HG02571 (cell line): ENCODE results near the gene TRIP13.
"Not testable (repeated sequence)": the region's sequence is repeated elsewhere in the genome, so short reads cannot be mapped to it uniquely, and the experiment has no call there.

ENCODE experiments used
- ATAC-seq: cut with Tn5 transposase; IDR thresholded peaks from one replicate; pipeline ENCODE4 v1.9.1; 2021; ENCODE audit warnings: mild to moderate bottlenecking, moderate library complexity; ENCODE audit not compliant: unreplicated experiment

TRIP13 gene

DNA sequence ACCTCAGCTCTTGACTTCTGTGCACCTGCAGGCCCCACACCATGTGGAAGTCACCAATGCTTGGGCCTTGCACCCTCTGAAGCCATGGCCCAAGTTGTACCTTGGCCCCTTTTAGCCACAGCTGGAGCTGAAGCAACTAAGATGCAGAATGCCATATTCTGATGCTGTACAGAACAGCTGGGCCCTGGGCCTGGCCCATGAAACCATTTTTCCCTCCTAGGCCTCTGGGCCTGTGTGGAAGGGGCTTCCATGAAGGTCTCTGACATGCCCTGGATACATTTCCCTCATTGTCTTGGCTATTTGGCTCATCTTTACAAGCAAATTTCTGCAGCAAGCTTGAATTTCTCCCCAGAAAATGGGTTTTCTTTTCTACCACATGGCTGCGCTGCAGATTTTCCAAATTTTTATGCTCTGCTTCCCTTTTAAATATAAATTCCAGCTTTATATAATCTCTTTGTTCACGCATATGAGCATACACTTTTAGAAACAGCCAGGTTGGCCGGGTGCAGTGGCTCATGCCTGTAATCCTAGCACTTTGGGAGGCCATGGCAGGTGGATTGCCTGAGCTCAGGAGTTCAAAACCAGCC, 41.8 kb downstream of the TRIP13 start:
- ATAC-seq = not testable (repeated sequence)

GRCh38 chr5:935510-936084, 42.9 kb downstream of the TRIP13 start:
- ATAC-seq = no peak

GRCh38 chr5:936149-937144, 43.8 kb downstream of the TRIP13 start:
- no peak for ATAC-seq

GRCh38 chr5:937151-937924, 44.7 kb downstream of the TRIP13 start:
- ATAC-seq = no peak

GRCh38 chr5:939368-939767, 46.7 kb downstream of the TRIP13 start:
- ATAC-seq = no peak

DNA sequence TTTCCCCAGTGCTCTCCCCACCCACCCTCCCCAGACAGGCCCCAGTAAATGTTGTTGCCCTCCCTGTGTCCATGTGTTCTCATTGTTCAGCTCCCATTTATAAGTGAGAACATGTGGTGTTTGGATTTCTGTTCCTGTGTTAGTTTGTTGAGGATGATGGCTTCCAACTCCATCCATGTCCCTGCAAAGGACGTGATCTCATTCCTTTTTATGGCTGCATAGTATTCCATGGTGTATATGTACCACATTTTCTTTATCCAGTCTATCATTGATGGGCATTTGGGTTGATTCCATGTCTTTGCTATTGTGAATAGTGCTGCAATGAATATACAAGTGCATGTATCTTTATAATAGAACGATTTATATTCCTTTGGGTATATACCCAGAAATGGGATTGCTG, 48.1 kb downstream of the TRIP13 start:
- ATAC-seq = not testable (repeated sequence)

DNA sequence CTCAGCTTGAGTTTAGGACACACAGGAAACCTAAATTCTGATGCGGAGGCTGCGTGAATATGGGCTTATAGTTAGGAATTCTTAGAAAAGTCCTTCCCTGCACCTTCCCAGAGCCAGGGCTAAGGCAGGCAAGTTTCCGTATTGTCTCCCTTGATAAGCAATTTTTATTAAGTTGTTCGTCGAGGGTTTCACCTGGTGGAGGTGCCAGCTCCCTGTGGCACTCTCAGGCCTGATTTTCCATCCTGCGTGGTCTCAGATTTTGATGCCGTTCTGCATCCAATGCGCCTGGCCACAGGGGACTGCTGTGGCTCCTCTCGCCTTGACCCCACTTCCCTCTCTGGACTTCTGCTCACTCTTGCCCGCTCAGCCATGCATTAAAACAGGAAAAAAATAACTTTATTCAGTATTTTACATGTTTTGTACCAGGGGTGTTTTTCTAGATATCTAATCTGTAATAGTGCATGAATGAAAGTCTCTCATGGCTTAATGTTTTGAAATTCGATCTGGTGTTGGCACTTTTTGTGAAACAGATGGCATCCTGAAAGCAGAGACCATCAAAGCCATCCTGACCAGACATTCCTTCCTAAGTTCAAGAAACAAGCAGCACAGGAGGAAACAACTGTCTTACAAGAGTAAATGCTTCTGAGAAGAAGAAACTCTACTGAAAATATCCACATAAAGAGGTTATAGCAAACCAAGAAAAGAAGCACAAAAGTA, 50.7 kb downstream of the TRIP13 start:
- no peak for ATAC-seq

DNA sequence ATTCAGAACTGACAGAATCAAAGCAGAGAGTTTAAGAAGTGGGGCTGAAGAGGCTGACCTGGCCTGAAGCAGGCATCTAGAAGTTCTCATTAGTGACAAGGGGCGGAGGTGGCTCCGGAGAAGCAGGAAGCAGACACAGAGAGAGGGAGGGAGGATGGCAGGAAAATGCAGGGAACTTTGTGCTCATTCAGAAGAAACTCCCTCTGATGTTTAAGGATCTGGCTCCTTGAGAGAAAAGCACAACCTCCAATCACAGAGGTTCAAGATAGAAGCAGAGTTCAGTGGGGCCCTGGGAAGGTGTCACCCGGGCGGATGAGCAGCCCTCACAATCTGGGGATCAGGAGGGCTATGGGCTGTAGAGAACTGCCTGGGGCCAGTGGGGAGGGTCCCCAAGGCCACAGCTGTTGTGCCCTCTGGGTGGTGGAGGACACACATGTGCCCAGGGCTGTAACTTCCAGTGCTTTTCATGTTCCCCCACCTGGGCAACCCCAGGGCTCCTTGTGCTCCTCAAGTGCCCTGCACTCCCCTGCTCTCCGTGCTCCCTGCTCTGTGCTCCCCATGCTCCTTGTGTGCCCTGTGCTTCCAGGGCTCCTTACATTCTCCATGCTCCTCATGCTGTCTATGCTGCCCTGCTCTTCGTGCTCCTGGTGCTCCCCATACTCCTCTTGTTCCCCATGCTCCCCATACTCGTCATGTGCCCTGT, 51.4 kb downstream of the TRIP13 start:
- ATAC-seq = no peak

DNA sequence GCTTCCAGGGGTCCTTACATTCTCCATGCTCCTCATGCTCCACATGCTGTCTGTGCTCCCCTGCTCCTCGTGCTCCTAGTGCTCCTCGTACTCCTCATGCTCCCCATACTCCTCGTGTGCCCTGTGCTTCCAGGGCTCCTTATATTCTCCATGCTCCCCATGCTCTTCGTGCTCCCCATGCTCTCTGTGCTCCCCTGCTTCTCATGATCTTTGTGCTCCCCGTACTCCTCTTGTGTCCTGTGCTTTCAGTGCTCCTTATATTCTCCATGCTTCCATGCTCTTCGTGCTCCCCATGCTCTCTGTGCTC, 51.9 kb downstream of the TRIP13 start:
- no peak for ATAC-seq

GRCh38 chr5:944992-945685, 52.5 kb downstream of the TRIP13 start:
- no peak for ATAC-seq

DNA sequence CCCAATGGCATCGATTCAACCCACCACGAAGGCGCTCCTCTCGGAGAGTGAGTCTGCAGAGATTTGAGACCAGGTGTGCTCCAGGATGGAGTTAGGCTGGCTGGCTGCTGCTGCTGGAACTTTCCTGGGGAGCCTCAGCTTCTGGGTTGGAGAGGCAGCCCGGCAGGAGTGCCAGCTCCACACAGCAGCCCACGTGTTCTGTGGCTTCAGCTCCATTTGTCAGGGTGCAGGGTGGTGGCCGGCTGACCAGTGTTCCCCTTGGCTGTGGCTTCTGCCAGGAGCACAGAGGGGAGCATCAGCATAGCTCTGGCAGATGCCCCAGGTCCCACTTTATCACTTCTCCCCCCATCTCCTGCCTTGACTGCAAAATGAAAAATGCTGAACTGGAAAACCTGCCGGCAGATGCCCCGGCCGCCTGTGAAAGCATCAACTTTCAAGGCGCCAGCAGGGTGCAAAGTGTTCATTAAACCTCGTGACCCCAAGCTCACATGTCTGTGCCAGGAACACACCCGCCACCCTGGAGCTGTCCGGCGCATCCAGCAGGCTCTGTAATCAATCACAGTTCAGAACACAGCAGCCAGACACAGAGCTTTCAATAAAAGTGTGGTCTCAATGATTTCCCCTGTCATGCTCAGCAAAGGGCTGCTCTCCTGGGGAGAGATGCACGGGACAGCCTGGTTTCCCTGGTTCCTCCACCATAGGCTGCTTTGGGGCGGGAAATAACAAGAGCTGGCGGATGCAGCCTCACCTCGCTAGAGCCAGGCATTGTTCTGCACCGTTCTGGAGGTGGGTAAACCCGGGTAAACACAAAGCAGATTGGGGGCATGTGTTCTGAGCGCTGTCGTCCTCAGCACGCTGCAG, 53.2 kb downstream of the TRIP13 start:
- ATAC-seq = no peak

GRCh38 chr5:946720-947625, 54.3 kb downstream of the TRIP13 start:
- no peak for ATAC-seq

- no peak for ATAC-seq
Observed at GRCh38 chr5:947626-948471, 55.2 kb downstream of the TRIP13 start.

DNA sequence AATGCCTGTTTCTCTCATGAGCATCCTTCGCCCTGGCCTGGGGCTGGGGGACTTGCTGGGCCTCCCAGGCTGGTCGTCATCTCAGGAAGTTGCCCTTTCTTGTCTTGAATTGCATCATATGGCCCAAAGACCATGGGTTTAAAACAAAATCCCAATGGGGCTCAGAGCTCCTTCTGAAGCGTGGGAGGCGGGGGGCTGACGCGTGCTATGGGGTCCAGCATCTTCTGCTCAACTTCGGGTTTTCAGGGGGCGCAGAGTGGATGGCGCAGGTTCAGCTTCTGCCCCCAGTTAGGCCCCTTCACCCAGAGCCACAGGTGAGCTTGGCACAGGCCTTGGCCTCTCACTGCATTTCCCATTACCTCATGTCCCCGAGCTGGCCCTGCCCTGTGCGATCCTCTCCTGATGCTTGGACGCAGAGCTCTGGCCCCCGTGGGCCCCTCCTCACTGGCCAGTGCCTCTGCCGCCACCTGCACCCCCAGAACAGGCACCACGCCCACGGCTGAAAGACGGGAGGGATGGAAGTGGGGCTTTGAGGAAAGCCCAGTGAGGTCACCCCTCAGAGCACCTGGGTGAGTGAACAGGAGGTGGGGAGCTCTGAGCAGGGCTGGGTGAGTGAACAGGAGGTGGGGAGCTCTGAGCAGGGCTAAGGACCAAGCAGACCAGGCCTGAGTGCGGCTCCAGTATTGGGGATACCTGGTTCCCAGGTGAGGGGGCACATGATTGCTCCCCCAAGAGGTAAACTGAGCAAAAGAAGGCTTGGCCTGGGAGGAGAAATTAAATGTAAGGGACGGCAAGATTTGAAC, 56.0 kb downstream of the TRIP13 start:
- ATAC-seq = no peak

DNA sequence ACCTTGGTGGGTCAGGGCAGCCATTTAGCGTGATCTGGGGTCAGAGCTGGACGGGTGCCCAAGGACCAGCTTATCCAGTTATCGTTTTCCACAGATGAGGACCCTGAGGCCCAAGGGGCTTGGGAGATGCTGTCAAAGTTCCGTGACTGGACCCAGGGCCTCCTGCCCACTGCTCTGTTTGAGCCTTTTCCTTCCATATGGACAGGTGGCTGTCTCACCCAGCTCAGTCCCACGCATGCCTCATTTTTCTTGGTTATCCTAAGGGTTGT, 56.5 kb downstream of the TRIP13 start:
- no peak for ATAC-seq
